Trophoblast cell (in vitro differentiated cells and primary cell): ENCODE data around the gene CCDC6.

ENCODE experiments used
- DNase-seq, 2 donors: peaks; one replicate each; pipeline ENCODE4 v3.0.0-alpha.2; 2016
- H2AFZ ChIP-seq: 2 replicates; pipeline ENCODE4 v1.6.1; 2013; ENCODE audit warnings: low read length, moderate library complexity, mild to moderate bottlenecking; ENCODE audit not compliant: insufficient read depth, poor library complexity
- H2AK5ac ChIP-seq: 2 replicates; pipeline ENCODE4 v1.6.1; 2013; ENCODE audit warnings: mild to moderate bottlenecking, low read length
- H2BK120ac ChIP-seq: 2 replicates; pipeline ENCODE4 v1.6.1; 2013; ENCODE audit warnings: low read length, mild to moderate bottlenecking, moderate library complexity; ENCODE audit not compliant: insufficient read depth, poor library complexity
- H2BK12ac ChIP-seq: 2 replicates; pipeline ENCODE4 v1.6.1; 2013; ENCODE audit warnings: mild to moderate bottlenecking, low read length, moderate library complexity
- H2BK5ac ChIP-seq: 2 replicates; pipeline ENCODE4 v1.6.1; 2013; ENCODE audit warnings: low read length, low read depth, moderate library complexity, mild to moderate bottlenecking; ENCODE audit not compliant: poor library complexity
- H3K14ac ChIP-seq: 2 replicates; pipeline ENCODE4 v1.6.1; 2013; ENCODE audit warnings: mild to moderate bottlenecking, low read length
- H3K18ac ChIP-seq: 2 replicates; pipeline ENCODE4 v1.6.1; 2013; ENCODE audit warnings: mild to moderate bottlenecking, low read length
- H3K23ac ChIP-seq: 2 replicates; pipeline ENCODE4 v1.6.1; 2013; ENCODE audit warnings: low read length
- H3K27ac ChIP-seq: 2 replicates; pipeline ENCODE4 v1.5.1; 2013; ENCODE audit warnings: low read depth, mild to moderate bottlenecking, inconsistent platforms, low read length, moderate library complexity
- H3K27me3 ChIP-seq: 2 replicates; pipeline ENCODE4 v1.6.1; 2013; ENCODE audit warnings: inconsistent platforms, mild to moderate bottlenecking, low read length, moderate library complexity; ENCODE audit not compliant: insufficient read depth
- H3K36me3 ChIP-seq, 2 experiments: 1 replicate in 1 of 2; 2 replicates in 1 of 2; pipeline ENCODE4 v1.6.1; 2013; ENCODE audit warnings: low read length in 2 of 2, mild to moderate bottlenecking in 2 of 2, moderate library complexity in 1 of 2; ENCODE audit not compliant: insufficient read depth in 2 of 2, control insufficient read depth in 1 of 2
- H3K4ac ChIP-seq: 2 replicates; pipeline ENCODE4 v1.6.1; 2013; ENCODE audit warnings: low read depth, mild to moderate bottlenecking, low read length, moderate library complexity
- H3K4me1 ChIP-seq, 2 experiments: 1 replicate in 1 of 2; 2 replicates in 1 of 2; pipeline ENCODE4 v1.6.1; 2013; ENCODE audit warnings: low read length in 2 of 2, mild to moderate bottlenecking in 2 of 2, moderate library complexity in 1 of 2; ENCODE audit not compliant: insufficient read depth in 2 of 2, control insufficient read depth in 1 of 2
- H3K4me2 ChIP-seq: 2 replicates; pipeline ENCODE4 v1.6.1; 2013; ENCODE audit warnings: inconsistent platforms, mild to moderate bottlenecking, low read length, moderate library complexity
- H3K4me3 ChIP-seq: 2 replicates; pipeline ENCODE4 v1.5.1; 2013; ENCODE audit warnings: mild to moderate bottlenecking, low read depth, low read length, inconsistent platforms
- H3K79me1 ChIP-seq: one replicate; pipeline ENCODE4 v1.6.1; 2013; ENCODE audit warnings: low read length
- H3K79me2 ChIP-seq: 2 replicates; pipeline ENCODE4 v1.6.1; 2013; ENCODE audit warnings: low read length, mild to moderate bottlenecking; ENCODE audit not compliant: control insufficient read depth, insufficient read depth, poor library complexity
- H3K9ac ChIP-seq: 2 replicates; pipeline ENCODE4 v1.6.1; 2013; ENCODE audit warnings: mild to moderate bottlenecking, low read length
- H3K9me3 ChIP-seq: 2 replicates; pipeline ENCODE4 v1.6.1; 2013; ENCODE audit warnings: low read depth, mild to moderate bottlenecking, control low read depth, inconsistent platforms, low read length; ENCODE audit not compliant: insufficient read depth
- H4K12ac ChIP-seq: 2 replicates; pipeline ENCODE4 v1.6.1; 2013; ENCODE audit warnings: low read depth, mild to moderate bottlenecking, low read length, moderate library complexity
- H4K8ac ChIP-seq: 2 replicates; pipeline ENCODE4 v1.6.1; 2013; ENCODE audit warnings: low read depth, mild to moderate bottlenecking, low read length, moderate library complexity
- H4K91ac ChIP-seq: one replicate; pipeline ENCODE4 v1.6.1; 2013; ENCODE audit warnings: low read depth, mild to moderate bottlenecking, low read length, moderate library complexity
- WGBS: extraction: QIAGEN DNeasy Blood & Tissue Kit; methylation state at CpG from one replicate; pipeline ENCODE4 v1.1.7; 2013; ENCODE audit warnings: missing lambda C conversion rate; ENCODE audit not compliant: insufficient read length, insufficient coverage; ENCODE audit errors: extremely low coverage; 5-methylcytosine and 5-hydroxymethylcytosine counted together

The CCDC6 gene

DNA sequence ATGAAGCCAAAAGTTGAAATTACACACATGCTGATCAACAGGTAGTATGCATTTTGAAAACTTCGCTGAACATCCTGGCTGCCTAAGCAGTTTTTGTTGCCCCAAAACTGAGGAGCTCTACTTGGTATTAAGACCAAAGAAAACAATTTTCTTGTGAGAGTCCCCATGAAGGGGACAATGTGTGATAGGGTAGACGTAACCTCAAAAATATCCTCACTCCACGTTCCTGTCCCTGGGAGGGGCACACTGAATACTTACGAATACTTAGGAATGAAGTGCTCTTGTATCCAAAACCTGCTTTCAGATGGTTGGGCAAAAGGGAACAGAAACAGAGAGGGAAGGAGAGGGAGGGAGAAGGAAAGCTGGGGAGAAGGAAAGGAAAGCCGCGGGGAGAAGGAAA, 24.7 kb downstream of the CCDC6 start:
- H2AK5ac ChIP-seq: no peak overlapping the region
- no peak overlapping the region for H2BK120ac ChIP-seq
- H3K4ac ChIP-seq: peak overlapping the region; percentile 27
- H3K23ac ChIP-seq: no peak overlapping the region
- H4K12ac ChIP-seq: no peak overlapping the region
- no peaks in the 10 kb centered on the region for H3K27me3 ChIP-seq
- H3K9ac ChIP-seq: no peak overlapping the region
- H2BK12ac ChIP-seq: no peak overlapping the region
- H3K79me2 ChIP-seq: peaks cover 9% of the 10 kb centered on the region
- H3K18ac ChIP-seq: no peak overlapping the region
- H3K4me1 ChIP-seq: peaks cover 0 to 3% of the 10 kb centered on the region in 2 experiments
- H3K27ac ChIP-seq: no peak overlapping the region
- no CpG with 5 or more reads among the region's 6 CpGs for WGBS
- H3K9me3 ChIP-seq: no peaks in the 10 kb centered on the region
- no peak overlapping the region for H4K91ac ChIP-seq
- no peak overlapping the region for H4K8ac ChIP-seq
- H3K4me3 ChIP-seq: no peak overlapping the region
- peak in 1 of 2 donors; percentile 8 for DNase-seq
- H3K79me1 ChIP-seq: peaks cover 1% of the 10 kb centered on the region
- H2AFZ ChIP-seq: no peak overlapping the region
- no peak overlapping the region for H3K14ac ChIP-seq
- H2BK5ac ChIP-seq: no peak overlapping the region
- peaks cover 0 to 2% of the 10 kb centered on the region in 2 experiments for H3K36me3 ChIP-seq
- H3K4me2 ChIP-seq: no peak overlapping the region

DNA sequence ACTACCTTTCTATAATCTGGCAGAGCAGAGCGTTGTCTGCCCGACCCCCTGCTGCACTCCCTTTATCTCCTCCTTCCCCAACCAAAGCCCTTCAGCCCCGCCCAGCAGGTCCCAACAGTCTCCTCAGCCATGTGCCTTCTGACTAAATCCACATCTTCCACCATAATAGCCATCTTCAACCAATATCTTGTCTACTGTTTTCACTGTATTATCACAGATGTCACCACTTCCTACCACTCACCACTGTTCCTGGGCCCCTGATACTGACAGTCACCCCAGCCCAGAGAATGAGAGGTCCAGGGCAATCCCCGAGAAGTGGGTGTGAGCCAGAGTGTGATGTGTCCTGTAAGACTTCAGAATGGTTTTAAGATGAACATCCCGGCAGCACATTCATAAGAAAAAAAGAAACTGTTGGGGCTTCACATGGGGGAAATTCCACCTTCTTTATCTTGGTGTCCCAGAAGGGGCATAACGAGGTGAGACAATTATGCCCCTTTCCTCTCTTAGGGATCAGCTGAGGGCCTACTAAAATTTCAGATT, 25.3 kb downstream of the CCDC6 start:
- Histone ChIP-seq H4K91ac (no peak overlapping the region), H2BK5ac (no peak overlapping the region), H3K4me1 (peaks cover 0 to 3% of the 10 kb centered on the region in 2 experiments), H3K27me3 (no peaks in the 10 kb centered on the region), H2AK5ac (no peak overlapping the region), H3K27ac (no peak overlapping the region), H4K12ac (no peak overlapping the region), H3K36me3 (peaks cover 0 to 2% of the 10 kb centered on the region in 2 experiments), H3K79me1 (peaks cover 1% of the 10 kb centered on the region), H3K4me3 (no peak overlapping the region), H2BK120ac (no peak overlapping the region), H3K4ac (peak overlapping the region; percentile 73), H3K9me3 (no peaks in the 10 kb centered on the region), H3K14ac (no peak overlapping the region), H3K23ac (no peak overlapping the region), H3K9ac (no peak overlapping the region), H3K4me2 (no peak overlapping the region), H2AFZ (no peak overlapping the region), H2BK12ac (no peak overlapping the region), H4K8ac (no peak overlapping the region), H3K18ac (peak overlapping the region; percentile 61), H3K79me2 (peaks cover 9% of the 10 kb centered on the region)
- DNase-seq: no peak
- no CpG with 5 or more reads among the region's 6 CpGs for WGBS

DNA sequence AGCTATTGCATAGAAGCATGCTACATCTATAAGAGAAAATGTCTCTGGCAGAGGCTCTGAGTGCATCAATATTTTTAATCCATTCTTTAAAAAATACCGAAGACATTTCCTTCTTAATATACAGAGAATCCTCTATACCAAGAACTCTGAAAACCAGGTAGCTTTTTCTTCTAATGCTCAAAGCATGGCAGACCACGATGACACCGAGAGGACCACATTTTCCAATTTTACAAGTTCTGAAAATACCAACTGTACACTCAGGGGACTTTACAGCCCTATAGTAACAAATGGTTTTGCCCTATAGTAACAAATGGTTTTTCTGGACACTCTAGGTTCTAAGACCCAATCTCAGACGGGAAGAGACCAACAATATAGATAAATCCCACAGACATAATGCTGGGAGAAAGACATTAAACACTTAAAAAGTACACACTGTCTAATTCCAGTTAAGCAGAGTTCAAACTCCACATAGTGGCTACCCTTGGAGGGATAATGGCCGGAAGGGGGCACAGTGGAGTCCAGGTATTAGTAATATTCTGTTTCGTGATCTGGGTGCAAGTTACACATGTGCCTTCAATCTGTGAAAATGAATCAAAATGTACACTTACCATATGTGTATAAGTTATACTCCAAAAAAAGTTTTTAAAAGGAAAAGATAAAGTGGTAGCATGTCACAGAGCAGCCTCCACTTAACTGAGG, 26.2 kb downstream of the CCDC6 start:
- peaks cover 10% of the 10 kb centered on the region for H3K79me2 ChIP-seq
- no peak overlapping the region for H2AFZ ChIP-seq
- H3K9me3 ChIP-seq: no peaks in the 10 kb centered on the region
- H2BK120ac ChIP-seq: no peak overlapping the region
- no peak for DNase-seq
- no peak overlapping the region for H3K4me2 ChIP-seq
- H3K4me1 ChIP-seq: peaks cover 0 to 3% of the 10 kb centered on the region in 2 experiments
- H2BK12ac ChIP-seq: no peak overlapping the region
- H2BK5ac ChIP-seq: no peak overlapping the region
- H4K8ac ChIP-seq: no peak overlapping the region
- no peak overlapping the region for H2AK5ac ChIP-seq
- no CpG with 5 or more reads among the region's 6 CpGs for WGBS
- H3K4me3 ChIP-seq: no peak overlapping the region
- H4K12ac ChIP-seq: no peak overlapping the region
- no peak overlapping the region for H3K9ac ChIP-seq
- peaks cover 0 to 2% of the 10 kb centered on the region in 2 experiments for H3K36me3 ChIP-seq
- H4K91ac ChIP-seq: no peak overlapping the region
- H3K14ac ChIP-seq: no peak overlapping the region
- H3K27me3 ChIP-seq: no peaks in the 10 kb centered on the region
- H3K23ac ChIP-seq: no peak overlapping the region
- no peak overlapping the region for H3K27ac ChIP-seq
- peaks cover 1% of the 10 kb centered on the region for H3K79me1 ChIP-seq
- peak overlapping the region; percentile 72 for H3K4ac ChIP-seq
- no peak overlapping the region for H3K18ac ChIP-seq

DNA sequence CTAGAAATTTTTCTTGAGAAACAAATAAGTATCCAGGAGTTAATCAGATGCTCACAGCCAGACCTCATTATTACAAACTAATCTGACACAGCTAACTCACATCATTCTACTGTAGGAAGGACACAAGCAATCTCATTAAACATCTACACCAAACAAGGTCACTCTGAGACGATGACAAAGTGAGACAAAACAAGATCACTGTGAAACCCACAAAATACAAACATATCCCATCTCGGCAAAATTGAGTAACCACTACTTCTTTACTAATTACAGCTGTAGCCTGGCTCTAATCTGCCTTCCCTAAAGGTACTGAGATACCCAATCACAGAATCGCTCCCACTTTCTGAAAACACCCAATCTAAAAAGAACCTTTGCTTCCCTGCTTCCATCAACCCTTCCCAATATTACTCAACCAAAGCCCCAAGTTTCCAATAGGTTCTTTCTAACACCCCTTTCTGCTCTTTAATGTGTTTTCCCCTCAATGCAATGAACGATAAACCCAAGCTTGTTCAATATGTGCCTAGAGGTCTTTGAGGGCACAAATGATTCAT, 26.9 kb downstream of the CCDC6 start:
- Histone ChIP-seq H3K23ac (no peak overlapping the region), H3K79me2 (peaks cover 10% of the 10 kb centered on the region), H3K18ac (no peak overlapping the region), H3K9ac (no peak overlapping the region), H3K27ac (no peak overlapping the region), H4K8ac (no peak overlapping the region), H2AK5ac (no peak overlapping the region), H4K91ac (no peak overlapping the region), H2BK5ac (no peak overlapping the region), H3K79me1 (peaks cover 1% of the 10 kb centered on the region), H3K27me3 (no peaks in the 10 kb centered on the region), H2BK12ac (no peak overlapping the region), H4K12ac (no peak overlapping the region), H3K4ac (no peak overlapping the region), H3K4me1 (peaks cover 0 to 3% of the 10 kb centered on the region in 2 experiments), H2BK120ac (no peak overlapping the region), H3K4me3 (no peak overlapping the region), H3K36me3 (peaks cover 0 to 2% of the 10 kb centered on the region in 2 experiments), H3K4me2 (no peak overlapping the region), H3K14ac (no peak overlapping the region), H3K9me3 (no peaks in the 10 kb centered on the region), H2AFZ (no peak overlapping the region)
- no peak for DNase-seq
- WGBS: no CpG with 5 or more reads among the region's 4 CpGs
